Loucy (cell line): ENCODE measurements around the gene PSMF1.

Experiments used
- CTCF ChIP-seq: fragments of 200-600 bp; sonication (generic); conservative IDR thresholded peaks from 2 replicates; pipeline ENCODE4 v1.5.1; 2014; ENCODE audit warnings: mild to moderate bottlenecking, antibody characterized with exemption, low read length
- EZH2phosphoT487 ChIP-seq: fragments of 200-600 bp; IDR thresholded peaks from 2 replicates; pipeline ENCODE4 v1.6.1; 2018; ENCODE audit warnings: antibody characterized with exemption, mild to moderate bottlenecking, moderate library complexity, borderline replicate concordance

GRCh38 chr20:1180949-1181348 is 62.5 kb downstream of the PSMF1 start:
- TF ChIP-seq CTCF = no peak
- TF ChIP-seq EZH2phosphoT487 = no peak
